ENCODE measurements around the gene FIG4.

- TF ChIP-seq EZH2 (IDR thresholded peaks at IDR 0.05): no peak
- no peak for TF ChIP-seq POLR2AphosphoS5 (IDR thresholded peaks at IDR 0.05; ENCODE audit: borderline replicate concordance, low read depth, low read length)
- no peak for TF ChIP-seq FOXP2 (optimal IDR thresholded peaks at IDR 0.05; ENCODE audit: control extremely low read depth, extremely low read length, insufficient read depth)
Observed at GRCh38 chr6:109841869-109842268, 150.8 kb downstream of the FIG4 start.

Measured in SK-N-MC (cell line).